ENCODE data around the gene COL4A3. TPM values are rescaled to one million over a fixed set of nuclear protein-coding genes. Genes with fewer than 3 reads are reported as not detected.

The COL4A3 gene
- polyA plus RNA-seq, 1 donor (not counting 4 experiments of a cell fraction or from before 2014, with no cell fraction given): not detected

- Histone ChIP-seq H3K36me3 (ENCODE audit: control insufficient read depth in 2 of 2, extremely low read depth in 1 of 2, insufficient read depth in 2 of 2, low read length in 2 of 2) (no peaks in the 10 kb centered on the region), H2AFZ (ENCODE audit: control insufficient read depth, low read length) (no peak overlapping the region), H3K27me3 (ENCODE audit: control insufficient read depth, extremely low read depth, insufficient read depth, low read length) (no peaks in the 10 kb centered on the region), H3K79me2 (ENCODE audit: control insufficient read depth, insufficient read depth, low read length) (no peaks in the 10 kb centered on the region), H4K20me1 (ENCODE audit: control insufficient read depth, extremely low read depth, insufficient read depth, low read length) (no peaks in the 10 kb centered on the region), H3K9me1 (ENCODE audit: control insufficient read depth, extremely low read depth, insufficient read depth, low read length) (no peaks in the 10 kb centered on the region), H3K9me3 (ENCODE audit: control insufficient read depth, low read depth, low read length) (no peaks in the 10 kb centered on the region), H3K4me3 (ENCODE audit: control insufficient read depth in 2 of 3, extremely low read depth in 1 of 3, insufficient read depth in 2 of 3, low read depth in 1 of 3, low read length in 3 of 3) (no peak overlapping the region), H3K9ac (ENCODE audit: control insufficient read depth, extremely low read depth, insufficient read depth, low read length) (no peak overlapping the region), H3K4me1 (ENCODE audit: control insufficient read depth, extremely low read depth, insufficient read depth, low read length) (no peaks in the 10 kb centered on the region), H3K4me2 (ENCODE audit: control insufficient read depth, extremely low read depth, insufficient read depth, low read depth, low read length) (no peak overlapping the region), H3K27ac (ENCODE audit: control insufficient read depth, insufficient read depth, low read length) (no peak overlapping the region)
- no peak for FAIRE-seq
- TF ChIP-seq EZH2 (IDR thresholded peaks at IDR 0.05; ENCODE audit: low read length): no peak
- TF ChIP-seq, protein P1, sequence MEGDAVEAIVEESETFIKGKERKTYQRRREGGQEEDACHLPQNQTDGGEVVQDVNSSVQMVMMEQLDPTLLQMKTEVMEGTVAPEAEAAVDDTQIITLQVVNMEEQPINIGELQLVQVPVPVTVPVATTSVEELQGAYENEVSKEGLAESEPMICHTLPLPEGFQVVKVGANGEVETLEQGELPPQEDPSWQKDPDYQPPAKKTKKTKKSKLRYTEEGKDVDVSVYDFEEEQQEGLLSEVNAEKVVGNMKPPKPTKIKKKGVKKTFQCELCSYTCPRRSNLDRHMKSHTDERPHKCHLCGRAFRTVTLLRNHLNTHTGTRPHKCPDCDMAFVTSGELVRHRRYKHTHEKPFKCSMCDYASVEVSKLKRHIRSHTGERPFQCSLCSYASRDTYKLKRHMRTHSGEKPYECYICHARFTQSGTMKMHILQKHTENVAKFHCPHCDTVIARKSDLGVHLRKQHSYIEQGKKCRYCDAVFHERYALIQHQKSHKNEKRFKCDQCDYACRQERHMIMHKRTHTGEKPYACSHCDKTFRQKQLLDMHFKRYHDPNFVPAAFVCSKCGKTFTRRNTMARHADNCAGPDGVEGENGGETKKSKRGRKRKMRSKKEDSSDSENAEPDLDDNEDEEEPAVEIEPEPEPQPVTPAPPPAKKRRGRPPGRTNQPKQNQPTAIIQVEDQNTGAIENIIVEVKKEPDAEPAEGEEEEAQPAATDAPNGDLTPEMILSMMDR (optimal IDR thresholded peaks at IDR 0.05 in 1 of 3, IDR thresholded peaks at IDR 0.05 in 1 of 3, conservative IDR thresholded peaks at IDR 0.05 in 1 of 3; ENCODE audit: extremely low read depth in 1 of 3, insufficient read depth in 2 of 3, low read length in 3 of 3): no peak
- dilution Hi-C loops (cut with MboI; ENCODE audit: extremely low pct_ligation_motif_present, low sequenced_read_pairs): no loop called here
- DNase-seq (ENCODE audit: low read depth, low spot score): no peak
Observed at GRCh38 chr2:227146456-227146855, 18.0 kb upstream of the COL4A3 start.

DNA sequence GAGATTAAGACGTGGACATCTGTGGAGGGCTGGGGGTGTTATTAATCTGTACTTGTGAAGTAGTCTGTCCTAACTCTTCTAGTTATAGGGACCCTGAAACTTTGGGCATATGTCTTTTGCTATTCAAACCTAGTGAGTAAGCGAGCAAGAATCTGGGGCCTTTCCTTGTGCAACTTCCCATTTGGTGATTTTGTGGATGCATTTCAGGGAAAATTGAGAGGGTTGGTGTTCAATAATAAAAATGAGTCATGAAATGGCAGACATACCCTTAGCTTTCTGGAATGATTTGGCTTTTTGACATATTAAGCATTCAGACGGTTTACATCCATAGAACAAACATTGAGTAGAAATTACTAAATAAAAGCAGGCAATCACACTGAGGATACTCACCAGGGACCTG is 17.4 kb upstream of the COL4A3 start:
- Histone ChIP-seq H2AFZ (ENCODE audit: control insufficient read depth, low read length) (no peak overlapping the region), H3K4me1 (ENCODE audit: control insufficient read depth, extremely low read depth, insufficient read depth, low read length) (no peaks in the 10 kb centered on the region), H3K27me3 (ENCODE audit: control insufficient read depth, extremely low read depth, insufficient read depth, low read length) (no peaks in the 10 kb centered on the region), H4K20me1 (ENCODE audit: control insufficient read depth, extremely low read depth, insufficient read depth, low read length) (no peaks in the 10 kb centered on the region), H3K9me1 (ENCODE audit: control insufficient read depth, extremely low read depth, insufficient read depth, low read length) (no peaks in the 10 kb centered on the region), H3K9ac (ENCODE audit: control insufficient read depth, extremely low read depth, insufficient read depth, low read length) (no peak overlapping the region), H3K79me2 (ENCODE audit: control insufficient read depth, insufficient read depth, low read length) (no peaks in the 10 kb centered on the region), H3K27ac (ENCODE audit: control insufficient read depth, insufficient read depth, low read length) (no peak overlapping the region), H3K4me2 (ENCODE audit: control insufficient read depth, extremely low read depth, insufficient read depth, low read depth, low read length) (no peak overlapping the region), H3K4me3 (ENCODE audit: control insufficient read depth in 2 of 3, extremely low read depth in 1 of 3, insufficient read depth in 2 of 3, low read depth in 1 of 3, low read length in 3 of 3) (no peak overlapping the region), H3K9me3 (ENCODE audit: control insufficient read depth, low read depth, low read length) (no peaks in the 10 kb centered on the region), H3K36me3 (ENCODE audit: control insufficient read depth in 2 of 2, extremely low read depth in 1 of 2, insufficient read depth in 2 of 2, low read length in 2 of 2) (no peaks in the 10 kb centered on the region)
- dilution Hi-C loops (cut with MboI; ENCODE audit: extremely low pct_ligation_motif_present, low sequenced_read_pairs): no loop called here
- DNase-seq (ENCODE audit: low read depth, low spot score) (no peak), FAIRE-seq (no peak)
- no peak for TF ChIP-seq EZH2 (IDR thresholded peaks at IDR 0.05; ENCODE audit: low read length)
- TF ChIP-seq, protein P1 (optimal IDR thresholded peaks at IDR 0.05 in 1 of 3, IDR thresholded peaks at IDR 0.05 in 1 of 3, conservative IDR thresholded peaks at IDR 0.05 in 1 of 3; ENCODE audit: extremely low read depth in 1 of 3, insufficient read depth in 2 of 3, low read length in 3 of 3): no peak

Measured in keratinocyte (primary cell).